Astrocyte (in vitro differentiated cells and primary cell): Measurements from ENCODE around the gene SHROOM3.

ENCODE experiments used
- EZH2 ChIP-seq: IDR thresholded peaks from 2 replicates; pipeline ENCODE4 v1.6.1; 2012; ENCODE audit warnings: mild to moderate bottlenecking, low read length, inconsistent platforms; ENCODE audit not compliant: insufficient read depth
- TF ChIP-seq, protein P1 (sequence below): IDR thresholded peaks from 2 replicates; pipeline ENCODE4 v1.5.1; 2011; ENCODE audit warnings: low read depth, mild to moderate bottlenecking, inconsistent platforms, low read length, moderate library complexity; ENCODE audit not compliant: insufficient read depth

DNA sequence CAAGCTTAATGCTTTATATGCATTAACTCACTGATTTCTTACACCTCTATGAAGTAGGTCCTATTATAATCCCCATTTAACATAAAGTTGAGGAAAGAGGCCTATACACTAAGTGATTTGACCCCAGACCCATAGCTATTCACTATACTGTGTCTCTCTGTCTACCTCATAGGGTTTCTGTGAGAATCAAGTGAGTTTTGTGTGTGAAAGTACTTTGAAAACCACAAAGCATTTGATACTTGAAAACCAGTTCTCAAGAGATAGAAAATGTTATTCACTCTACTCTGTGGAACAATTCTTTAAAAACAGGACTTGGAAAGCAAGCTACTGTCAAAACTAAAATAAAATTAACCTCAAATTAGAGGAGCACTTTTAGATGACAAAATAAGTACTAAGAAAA is 35.0 kb downstream of the SHROOM3 start:
- TF ChIP-seq, protein P1, sequence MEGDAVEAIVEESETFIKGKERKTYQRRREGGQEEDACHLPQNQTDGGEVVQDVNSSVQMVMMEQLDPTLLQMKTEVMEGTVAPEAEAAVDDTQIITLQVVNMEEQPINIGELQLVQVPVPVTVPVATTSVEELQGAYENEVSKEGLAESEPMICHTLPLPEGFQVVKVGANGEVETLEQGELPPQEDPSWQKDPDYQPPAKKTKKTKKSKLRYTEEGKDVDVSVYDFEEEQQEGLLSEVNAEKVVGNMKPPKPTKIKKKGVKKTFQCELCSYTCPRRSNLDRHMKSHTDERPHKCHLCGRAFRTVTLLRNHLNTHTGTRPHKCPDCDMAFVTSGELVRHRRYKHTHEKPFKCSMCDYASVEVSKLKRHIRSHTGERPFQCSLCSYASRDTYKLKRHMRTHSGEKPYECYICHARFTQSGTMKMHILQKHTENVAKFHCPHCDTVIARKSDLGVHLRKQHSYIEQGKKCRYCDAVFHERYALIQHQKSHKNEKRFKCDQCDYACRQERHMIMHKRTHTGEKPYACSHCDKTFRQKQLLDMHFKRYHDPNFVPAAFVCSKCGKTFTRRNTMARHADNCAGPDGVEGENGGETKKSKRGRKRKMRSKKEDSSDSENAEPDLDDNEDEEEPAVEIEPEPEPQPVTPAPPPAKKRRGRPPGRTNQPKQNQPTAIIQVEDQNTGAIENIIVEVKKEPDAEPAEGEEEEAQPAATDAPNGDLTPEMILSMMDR: no peak
- no peak for TF ChIP-seq EZH2
